Neural cell (in vitro differentiated cells): ENCODE results near the gene NBEA. TPM values are rescaled to one million over a fixed set of nuclear protein-coding genes. Genes with fewer than 3 reads are reported as not detected.
A peak's percentile ranks its signal among the peaks of the same experiment; 100 is the strongest.
"Not testable (repeated sequence)": the region's sequence is repeated elsewhere in the genome, so short reads cannot be mapped to it uniquely, and the experiment has no call there.

ENCODE experiments used
- H2AFZ ChIP-seq: fragments of 200-600, 300-800 bp; sonication (generic), shearing (Covaris generic); 2 replicates; pipeline ENCODE4 v1.6.0; 2014; ENCODE audit warnings: low read depth, mild to moderate bottlenecking, antibody characterized with exemption, low read length, moderate library complexity
- H3F3A ChIP-seq: fragments of 200-600 bp; shearing (Covaris generic); 2 replicates; pipeline ENCODE4 v1.6.1; 2016; ENCODE audit warnings: mild to moderate bottlenecking, moderate library complexity, mixed read lengths, antibody characterized with exemption, low read length; ENCODE audit not compliant: insufficient read depth, poor library complexity, severe bottlenecking
- H3K27ac ChIP-seq: fragments of 200-600, 300-800 bp; sonication (generic), shearing (Covaris generic); 2 replicates; pipeline ENCODE4 v1.5.1; 2014; ENCODE audit warnings: mild to moderate bottlenecking, low read length, moderate library complexity
- H3K27me3 ChIP-seq: fragments of 300-800, 200-600 bp; sonication (generic), shearing (Covaris generic); 2 replicates; pipeline ENCODE4 v1.6.0; 2014; ENCODE audit warnings: mild to moderate bottlenecking, low read depth, low read length, moderate library complexity; ENCODE audit not compliant: insufficient read depth
- H3K36me3 ChIP-seq: fragments of 300-800, 200-600 bp; sonication (generic), shearing (Covaris generic); 2 replicates; pipeline ENCODE4 v1.5.1; 2014; ENCODE audit warnings: mild to moderate bottlenecking, antibody characterized with exemption, low read length, moderate library complexity; ENCODE audit not compliant: insufficient read depth
- H3K4me2 ChIP-seq: fragments of 300-800, 200-600 bp; sonication (generic), shearing (Covaris generic); 2 replicates; pipeline ENCODE4 v1.6.0; 2014; ENCODE audit warnings: mild to moderate bottlenecking, low read length
- H3K4me3 ChIP-seq: fragments of 300-800, 200-600 bp; sonication (generic), shearing (Covaris generic); 2 replicates; pipeline ENCODE4 v1.5.1; 2014; ENCODE audit warnings: mild to moderate bottlenecking, low read length, moderate library complexity
- H3K79me2 ChIP-seq: fragments of 200-600 bp; shearing (Covaris generic); replicated peaks from 2 replicates; pipeline ENCODE4 v1.6.0; 2014; ENCODE audit warnings: mild to moderate bottlenecking, low read length, moderate library complexity; ENCODE audit not compliant: insufficient read depth
- H3K9ac ChIP-seq: fragments of 300-800, 200-600 bp; sonication (generic), shearing (Covaris generic); 2 replicates; pipeline ENCODE4 v1.6.1; 2016; ENCODE audit warnings: mild to moderate bottlenecking, low read length, mixed read lengths
- H3K9me2 ChIP-seq: fragments of 200-600 bp; shearing (Covaris generic); 2 replicates; pipeline ENCODE4 v1.6.1; 2016; ENCODE audit warnings: mild to moderate bottlenecking, low read length, mixed read lengths; ENCODE audit not compliant: insufficient read depth
- H3K9me3 ChIP-seq: fragments of 200-600, 300-800 bp; sonication (generic), shearing (Covaris generic); 2 replicates; pipeline ENCODE4 v1.6.1; 2016; ENCODE audit warnings: mild to moderate bottlenecking, mixed run types, low read length, moderate library complexity, mixed read lengths
- H4K20me1 ChIP-seq: fragments of 200-600 bp; shearing (Covaris generic); 2 replicates; pipeline ENCODE4 v1.6.1; 2016; ENCODE audit warnings: mild to moderate bottlenecking, mixed run types; ENCODE audit not compliant: insufficient read depth
- EZH2 ChIP-seq: fragments of 200-600, 300-800 bp; shearing (Covaris generic), sonication (generic); IDR thresholded peaks from 2 replicates; pipeline ENCODE4 v1.6.1; 2014; ENCODE audit warnings: antibody characterized with exemption, low read length, borderline replicate concordance, mild to moderate bottlenecking; ENCODE audit not compliant: insufficient read depth, poor library complexity, severe bottlenecking
- POLR2AphosphoS5 ChIP-seq: IDR thresholded peaks from 2 replicates; pipeline ENCODE4 v1.6.1; 2012
- RAD21 ChIP-seq: fragments of 450-650 bp; conservative IDR thresholded peaks from 2 replicates; pipeline ENCODE4 v1.6.1; 2014; ENCODE audit warnings: antibody characterized with exemption, mild to moderate bottlenecking, moderate library complexity
- SMC3 ChIP-seq: fragments of 450-650 bp; conservative IDR thresholded peaks from 2 replicates; pipeline ENCODE4 v1.6.1; 2014; ENCODE audit warnings: antibody characterized with exemption, mild to moderate bottlenecking, moderate library complexity; ENCODE audit not compliant: poor library complexity
- TAF1 ChIP-seq: IDR thresholded peaks from 2 replicates; pipeline ENCODE4 v1.6.1; 2012; ENCODE audit warnings: low read depth
- polyA plus RNA-seq: library from polyadenylated mRNA; depleted of rRNA; stranded (reverse); fragments of >200 nt; gene quantifications from 2 replicates; pipeline ENCODE4 v1.2.3, GENCODE V29; 2014
- TF ChIP-seq, protein P1 (sequence below): IDR thresholded peaks from 2 replicates; pipeline ENCODE4 v1.6.1; 2012; ENCODE audit warnings: borderline replicate concordance
- TF ChIP-seq, protein P2 (sequence below): fragments of 450-650 bp; IDR thresholded peaks from 2 replicates; pipeline ENCODE4 v1.5.1; 2014; ENCODE audit warnings: antibody characterized with exemption, mild to moderate bottlenecking, moderate library complexity; ENCODE audit not compliant: poor library complexity, severe bottlenecking

The NBEA gene
- polyA plus RNA-seq, 1 donor from 2014 or later, result 55.8 TPM

GRCh38 chr13:34914416-34914815, 27.7 kb upstream of the NBEA start:
- Histone ChIP-seq H3K4me2 (no peak overlapping the region), H2AFZ (no peak overlapping the region)

DNA sequence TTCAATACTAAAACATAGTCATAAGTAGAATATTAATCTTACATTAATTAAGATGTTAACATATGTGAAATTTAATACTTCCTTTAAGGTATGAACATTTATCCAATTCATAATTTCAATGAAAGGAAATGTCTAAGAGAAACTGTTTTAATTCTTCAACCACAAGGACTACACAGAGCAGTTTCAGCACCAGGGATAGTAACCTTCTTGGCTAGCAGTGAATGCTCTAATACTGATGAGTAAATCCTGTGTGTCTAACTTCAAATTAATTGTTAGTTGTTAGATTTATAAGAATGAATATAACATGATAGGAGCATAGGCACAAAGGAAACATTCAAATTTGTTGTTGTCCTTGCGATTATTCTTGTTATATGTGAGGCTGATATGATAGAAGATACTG, 15.6 kb upstream of the NBEA start:
- H3K9ac ChIP-seq, result no peak overlapping the region
- no peaks in the 10 kb centered on the region for H4K20me1 ChIP-seq
- H3K27me3 ChIP-seq, result no peaks in the 10 kb centered on the region
- H3K9me3 ChIP-seq, result no peaks in the 10 kb centered on the region
- no peaks in the 10 kb centered on the region for H3K79me2 ChIP-seq
- no peak for TF ChIP-seq EZH2
- TF ChIP-seq, protein P1, sequence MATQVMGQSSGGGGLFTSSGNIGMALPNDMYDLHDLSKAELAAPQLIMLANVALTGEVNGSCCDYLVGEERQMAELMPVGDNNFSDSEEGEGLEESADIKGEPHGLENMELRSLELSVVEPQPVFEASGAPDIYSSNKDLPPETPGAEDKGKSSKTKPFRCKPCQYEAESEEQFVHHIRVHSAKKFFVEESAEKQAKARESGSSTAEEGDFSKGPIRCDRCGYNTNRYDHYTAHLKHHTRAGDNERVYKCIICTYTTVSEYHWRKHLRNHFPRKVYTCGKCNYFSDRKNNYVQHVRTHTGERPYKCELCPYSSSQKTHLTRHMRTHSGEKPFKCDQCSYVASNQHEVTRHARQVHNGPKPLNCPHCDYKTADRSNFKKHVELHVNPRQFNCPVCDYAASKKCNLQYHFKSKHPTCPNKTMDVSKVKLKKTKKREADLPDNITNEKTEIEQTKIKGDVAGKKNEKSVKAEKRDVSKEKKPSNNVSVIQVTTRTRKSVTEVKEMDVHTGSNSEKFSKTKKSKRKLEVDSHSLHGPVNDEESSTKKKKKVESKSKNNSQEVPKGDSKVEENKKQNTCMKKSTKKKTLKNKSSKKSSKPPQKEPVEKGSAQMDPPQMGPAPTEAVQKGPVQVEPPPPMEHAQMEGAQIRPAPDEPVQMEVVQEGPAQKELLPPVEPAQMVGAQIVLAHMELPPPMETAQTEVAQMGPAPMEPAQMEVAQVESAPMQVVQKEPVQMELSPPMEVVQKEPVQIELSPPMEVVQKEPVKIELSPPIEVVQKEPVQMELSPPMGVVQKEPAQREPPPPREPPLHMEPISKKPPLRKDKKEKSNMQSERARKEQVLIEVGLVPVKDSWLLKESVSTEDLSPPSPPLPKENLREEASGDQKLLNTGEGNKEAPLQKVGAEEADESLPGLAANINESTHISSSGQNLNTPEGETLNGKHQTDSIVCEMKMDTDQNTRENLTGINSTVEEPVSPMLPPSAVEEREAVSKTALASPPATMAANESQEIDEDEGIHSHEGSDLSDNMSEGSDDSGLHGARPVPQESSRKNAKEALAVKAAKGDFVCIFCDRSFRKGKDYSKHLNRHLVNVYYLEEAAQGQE, result peak; percentile 30
- no peak overlapping the region for H3K27ac ChIP-seq
- H3F3A ChIP-seq, result no peaks in the 10 kb centered on the region
- no peak overlapping the region for H3K4me2 ChIP-seq
- no peaks in the 10 kb centered on the region for H3K36me3 ChIP-seq
- no peak overlapping the region for H2AFZ ChIP-seq
- no peaks in the 10 kb centered on the region for H3K9me2 ChIP-seq
- H3K4me3 ChIP-seq, result no peak overlapping the region

More at GRCh38 chr13:34914416-34914815, 27.7 kb upstream of the NBEA start:
- Histone ChIP-seq H3K27me3 (no peaks in the 10 kb centered on the region), H3K4me3 (no peak overlapping the region), H3K36me3 (no peaks in the 10 kb centered on the region), H3K79me2 (no peaks in the 10 kb centered on the region), H3K9me2 (no peaks in the 10 kb centered on the region), H4K20me1 (no peaks in the 10 kb centered on the region), H3K27ac (no peak overlapping the region), H3F3A (no peaks in the 10 kb centered on the region), H3K9me3 (no peaks in the 10 kb centered on the region), H3K9ac (no peak overlapping the region)
- no peak for TF ChIP-seq RAD21
- no peak for TF ChIP-seq TAF1
- TF ChIP-seq SMC3, result no peak
- TF ChIP-seq, protein P2, sequence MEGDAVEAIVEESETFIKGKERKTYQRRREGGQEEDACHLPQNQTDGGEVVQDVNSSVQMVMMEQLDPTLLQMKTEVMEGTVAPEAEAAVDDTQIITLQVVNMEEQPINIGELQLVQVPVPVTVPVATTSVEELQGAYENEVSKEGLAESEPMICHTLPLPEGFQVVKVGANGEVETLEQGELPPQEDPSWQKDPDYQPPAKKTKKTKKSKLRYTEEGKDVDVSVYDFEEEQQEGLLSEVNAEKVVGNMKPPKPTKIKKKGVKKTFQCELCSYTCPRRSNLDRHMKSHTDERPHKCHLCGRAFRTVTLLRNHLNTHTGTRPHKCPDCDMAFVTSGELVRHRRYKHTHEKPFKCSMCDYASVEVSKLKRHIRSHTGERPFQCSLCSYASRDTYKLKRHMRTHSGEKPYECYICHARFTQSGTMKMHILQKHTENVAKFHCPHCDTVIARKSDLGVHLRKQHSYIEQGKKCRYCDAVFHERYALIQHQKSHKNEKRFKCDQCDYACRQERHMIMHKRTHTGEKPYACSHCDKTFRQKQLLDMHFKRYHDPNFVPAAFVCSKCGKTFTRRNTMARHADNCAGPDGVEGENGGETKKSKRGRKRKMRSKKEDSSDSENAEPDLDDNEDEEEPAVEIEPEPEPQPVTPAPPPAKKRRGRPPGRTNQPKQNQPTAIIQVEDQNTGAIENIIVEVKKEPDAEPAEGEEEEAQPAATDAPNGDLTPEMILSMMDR, result no peak
- no peak for TF ChIP-seq POLR2AphosphoS5
- no peak for TF ChIP-seq EZH2
- TF ChIP-seq, protein P1, result no peak

- not testable (repeated sequence) for H3K4me2 ChIP-seq, H3K27ac ChIP-seq, H3K36me3 ChIP-seq, H3K9ac ChIP-seq, H3K79me2 ChIP-seq, H3F3A ChIP-seq, H2AFZ ChIP-seq, H3K27me3 ChIP-seq, H3K9me2 ChIP-seq, H4K20me1 ChIP-seq, H3K9me3 ChIP-seq, H3K4me3 ChIP-seq
Measured at GRCh38 chr13:34928676-34929075, 13.4 kb upstream of the NBEA start.
